NCI-H446 treated with DMSO at 0.1 percent for 48 hours (cell line): ENCODE data around the gene DOK7.
"Not testable (repeated sequence)": the region's sequence is repeated elsewhere in the genome, so short reads cannot be mapped to it uniquely, and the experiment has no call there.

Experiments used
- DNase-seq: peaks from one replicate; lab custom pipeline; 2025; lab: John Stamatoyannopoulos, UW

Gene DOK7

GRCh38 chr4:3442959-3443749 is 20.0 kb upstream of the DOK7 start:
- no peak for DNase-seq

- DNase-seq, result no peak
These were observed 19.3 kb upstream of the DOK7 start for GRCh38 chr4:3443750-3444309.

- DNase-seq, result no peak
These were observed 18.6 kb upstream of the DOK7 start for GRCh38 chr4:3444351-3445110.

GRCh38 chr4:3445111-3445820 is 17.8 kb upstream of the DOK7 start:
- no peak for DNase-seq

DNA sequence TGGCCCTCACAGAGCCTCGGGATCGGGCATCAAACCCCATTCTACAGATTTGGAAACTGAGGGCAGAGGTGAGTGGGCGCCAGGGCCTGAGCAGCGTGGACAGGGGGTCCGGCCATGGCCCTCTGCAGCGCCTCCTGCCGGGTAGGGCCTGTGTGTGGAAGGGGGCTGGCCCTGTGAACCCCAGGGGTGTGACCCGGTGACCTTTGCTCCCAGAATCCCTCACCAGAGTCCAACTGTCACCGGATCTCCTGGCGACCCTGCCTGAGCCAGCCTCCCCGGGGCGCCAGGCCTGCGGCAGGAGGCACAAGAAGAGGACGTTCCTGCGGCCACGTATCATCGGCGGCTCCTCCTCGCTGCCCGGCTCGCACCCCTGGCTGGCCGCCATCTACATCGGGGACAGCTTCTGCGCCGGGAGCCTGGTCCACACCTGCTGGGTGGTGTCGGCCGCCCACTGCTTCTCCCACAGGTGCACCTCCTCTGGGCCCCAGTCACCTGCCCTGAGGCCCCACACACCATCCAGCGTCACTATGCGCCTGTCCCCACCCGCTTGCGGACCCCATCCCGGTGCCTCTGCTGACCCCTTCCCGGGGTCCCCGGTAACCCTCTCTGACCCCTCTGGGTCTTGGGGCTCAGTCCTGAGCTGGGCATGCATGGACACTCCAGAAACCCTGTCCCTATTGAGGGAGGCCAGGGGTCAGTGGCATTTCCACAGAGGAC is 17.1 kb upstream of the DOK7 start:
- no peak for DNase-seq

DNA sequence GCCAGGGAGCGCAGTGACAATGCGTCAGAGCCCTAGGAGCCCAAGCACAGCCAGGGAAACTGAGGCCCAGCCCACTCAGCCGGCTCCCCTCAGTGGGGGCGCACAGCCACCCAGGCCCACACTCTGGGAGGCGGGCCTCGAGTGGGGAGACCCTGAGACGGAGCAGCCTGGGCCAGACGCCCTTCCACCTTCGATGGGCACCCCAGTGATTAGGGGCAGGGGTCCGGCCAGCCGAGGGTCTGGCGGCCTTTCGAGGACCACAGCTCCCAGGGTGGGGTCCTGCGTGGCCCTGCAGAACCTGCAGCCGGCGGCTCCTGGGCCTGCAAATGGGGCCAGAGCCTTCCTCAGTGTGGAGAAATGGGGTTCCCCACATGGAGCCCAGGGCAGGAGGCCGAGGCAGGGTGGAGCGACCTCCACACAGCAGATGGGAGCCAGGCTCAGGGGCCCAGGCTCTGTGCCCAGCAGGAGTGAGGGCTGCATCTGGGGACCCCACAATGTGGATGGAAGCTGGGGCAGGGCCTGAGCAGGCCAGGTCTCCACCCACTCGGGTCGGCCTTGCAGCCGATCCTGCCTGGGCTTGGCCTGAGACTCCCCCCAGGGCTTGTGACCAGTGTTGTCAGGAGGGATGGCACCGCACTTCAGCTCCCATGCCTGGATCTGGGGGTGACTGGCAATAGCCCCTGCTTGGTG is 16.3 kb upstream of the DOK7 start:
- DNase-seq, result no peak

GRCh38 chr4:3447431-3448395 is 15.4 kb upstream of the DOK7 start:
- DNase-seq, result no peak

DNA sequence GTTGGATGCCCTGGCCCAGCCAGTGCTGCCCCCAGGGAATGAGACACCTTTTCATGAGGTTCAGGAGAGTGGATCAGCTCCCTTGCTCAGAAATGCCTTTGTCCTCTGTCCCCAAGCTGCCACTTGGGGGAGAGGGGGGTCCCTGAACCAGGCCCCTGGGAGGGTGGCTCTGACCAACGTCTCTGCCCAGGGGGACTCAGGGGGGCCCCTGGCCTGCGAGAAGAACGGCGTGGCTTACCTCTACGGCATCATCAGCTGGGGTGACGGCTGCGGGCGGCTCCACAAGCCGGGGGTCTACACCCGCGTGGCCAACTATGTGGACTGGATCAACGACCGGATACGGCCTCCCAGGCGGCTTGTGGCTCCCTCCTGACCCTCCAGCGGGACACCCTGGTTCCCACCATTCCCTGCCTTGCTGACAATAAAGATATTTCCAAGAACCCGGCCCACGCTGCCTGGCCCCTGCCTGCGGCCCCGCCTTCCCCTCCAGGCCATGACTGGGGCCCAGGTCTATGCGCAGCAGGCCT is 14.0 kb upstream of the DOK7 start:
- no peak for DNase-seq

GRCh38 chr4:3449574-3450534 is 13.3 kb upstream of the DOK7 start:
- no peak for DNase-seq

GRCh38 chr4:3450643-3451042 is 12.5 kb upstream of the DOK7 start:
- no peak for DNase-seq

- no peak for DNase-seq
These were observed 11.2 kb upstream of the DOK7 start for GRCh38 chr4:3451956-3452355.

- DNase-seq, result no peak
These were observed 10.7 kb upstream of the DOK7 start for GRCh38 chr4:3452376-3452775.

- DNase-seq, result not testable (repeated sequence)
These were observed 7.5 kb upstream of the DOK7 start for GRCh38 chr4:3455596-3455995.

GRCh38 chr4:3458371-3458770 is 4.7 kb upstream of the DOK7 start:
- DNase-seq, result no peak

DNA sequence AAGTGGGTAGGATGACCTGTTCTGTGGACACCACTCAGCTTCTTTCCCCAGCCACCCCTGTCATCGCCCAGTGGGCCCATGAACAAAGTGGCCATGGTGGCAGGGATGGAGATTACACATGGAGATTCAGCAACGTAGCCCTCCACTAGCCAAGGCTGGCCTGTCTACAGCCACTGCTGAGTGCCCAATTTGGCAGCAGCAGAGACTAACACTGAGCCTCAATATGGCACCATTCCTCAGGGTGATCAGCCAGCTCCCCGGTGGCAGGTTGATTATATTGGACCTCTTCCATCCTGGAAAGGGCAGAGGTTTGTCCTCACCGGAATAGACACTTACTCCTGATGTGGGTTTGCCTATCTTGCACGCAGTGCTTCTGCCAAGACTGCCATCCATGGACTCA is 4.0 kb upstream of the DOK7 start:
- DNase-seq, result not testable (repeated sequence)

GRCh38 chr4:3460926-3461325 is 2.2 kb upstream of the DOK7 start:
- no peak for DNase-seq

DNA sequence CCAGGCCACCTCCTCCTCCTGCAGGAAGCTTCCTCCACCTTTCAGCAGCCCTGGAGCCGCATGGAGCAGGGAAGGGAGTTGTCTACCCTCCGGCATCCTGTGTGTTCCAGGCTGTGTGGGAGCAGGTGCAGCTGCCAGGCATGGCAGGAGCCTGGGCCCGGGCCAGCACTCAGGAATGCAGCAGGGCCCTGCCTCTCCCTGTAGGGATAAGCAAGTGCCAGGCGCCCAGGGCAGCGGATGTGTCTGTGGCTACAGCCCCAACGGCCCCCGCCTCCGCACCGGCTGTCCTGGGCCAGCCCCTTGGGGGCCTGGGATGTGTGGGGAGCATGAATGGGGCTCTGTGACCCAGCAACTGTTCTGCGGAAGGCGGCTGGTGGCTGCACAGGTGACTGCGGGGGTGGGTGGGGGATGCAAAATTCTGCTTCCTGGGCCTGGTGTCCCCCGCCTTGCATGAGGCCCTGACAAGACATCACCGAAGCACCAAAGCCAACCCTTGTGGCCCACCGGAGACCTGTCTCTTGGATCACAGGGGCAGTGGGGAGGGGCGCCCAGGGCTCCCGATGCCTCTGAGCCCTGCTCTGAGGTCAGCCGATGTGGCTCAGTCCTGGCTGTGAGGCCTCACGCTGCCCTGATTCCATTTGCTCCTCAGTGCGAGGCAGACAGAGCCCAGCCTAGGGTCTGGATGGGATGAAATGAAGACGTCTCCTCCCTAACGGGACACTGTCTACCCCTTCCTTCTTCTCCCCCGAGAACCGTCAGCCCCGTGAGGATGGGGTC is 1.4 kb upstream of the DOK7 start:
- DNase-seq, result no peak

- DNase-seq, result no peak
These were observed 751 bp upstream of the DOK7 start for GRCh38 chr4:3462321-3462789.
